Inflammatory macrophage (primary cell): ENCODE measurements around the gene NCKAP5.
"Not testable (repeated sequence)": the region's sequence is repeated elsewhere in the genome, so short reads cannot be mapped to it uniquely, and the experiment has no call there.

Source experiments
- DNase-seq, 2 donors: peaks; one replicate each; pipeline ENCODE4 v3.0.0-alpha.2; 2020 to 2022

The NCKAP5 gene

GRCh38 chr2:133496501-133497269, 71.6 kb downstream of the NCKAP5 start:
- DNase-seq = no peak

GRCh38 chr2:133495226-133495625, 73.0 kb downstream of the NCKAP5 start:
- DNase-seq = no peak

GRCh38 chr2:133492719-133493380, 75.4 kb downstream of the NCKAP5 start:
- no peak for DNase-seq

GRCh38 chr2:133490411-133490980, 77.8 kb downstream of the NCKAP5 start:
- DNase-seq = no peak

- no peak for DNase-seq
These were observed 78.4 kb downstream of the NCKAP5 start for GRCh38 chr2:133489641-133490410.

GRCh38 chr2:133489146-133489545, 79.1 kb downstream of the NCKAP5 start:
- no peak for DNase-seq

GRCh38 chr2:133486771-133487191, 81.5 kb downstream of the NCKAP5 start:
- no peak for DNase-seq

GRCh38 chr2:133485868-133486267, 82.4 kb downstream of the NCKAP5 start:
- no peak for DNase-seq

GRCh38 chr2:133484784-133485183, 83.5 kb downstream of the NCKAP5 start:
- DNase-seq = no peak

- DNase-seq = no peak
These were observed 84.2 kb downstream of the NCKAP5 start for GRCh38 chr2:133484106-133484505.

- no peak for DNase-seq
These were observed 85.1 kb downstream of the NCKAP5 start for GRCh38 chr2:133483181-133483580.

GRCh38 chr2:133480707-133481429, 87.4 kb downstream of the NCKAP5 start:
- DNase-seq = no peak

GRCh38 chr2:133477616-133477990, 90.7 kb downstream of the NCKAP5 start:
- no peak for DNase-seq

GRCh38 chr2:133476931-133477615, 91.2 kb downstream of the NCKAP5 start:
- no peak for DNase-seq

- no peak for DNase-seq
These were observed 92.0 kb downstream of the NCKAP5 start for GRCh38 chr2:133476286-133476685.

- DNase-seq = no peak
These were observed 92.7 kb downstream of the NCKAP5 start for GRCh38 chr2:133475610-133476009.

GRCh38 chr2:133470446-133470845, 97.8 kb downstream of the NCKAP5 start:
- not testable (repeated sequence) for DNase-seq

- no peak for DNase-seq
These were observed 105.5 kb downstream of the NCKAP5 start for GRCh38 chr2:133462811-133463210.

GRCh38 chr2:133461484-133461883, 106.8 kb downstream of the NCKAP5 start:
- no peak for DNase-seq

- no peak for DNase-seq
These were observed 108.7 kb downstream of the NCKAP5 start for GRCh38 chr2:133459590-133459989.

- DNase-seq = no peak
These were observed 110.0 kb downstream of the NCKAP5 start for GRCh38 chr2:133458280-133458679.

GRCh38 chr2:133457861-133458260, 110.4 kb downstream of the NCKAP5 start:
- DNase-seq = no peak
